BLaER1 (cell line): ENCODE data around the gene UFSP2.
A peak's percentile ranks its signal among the peaks of the same experiment; 100 is the strongest.

ENCODE experiments used
- H3K27ac ChIP-seq: shearing (Covaris generic); formaldehyde crosslinking; 2 replicates; pipeline ENCODE4 v1.8.1; 2022
- H3K27me3 ChIP-seq: shearing (Covaris generic); formaldehyde crosslinking; 2 replicates; pipeline ENCODE4 v1.8.1; 2022
- H3K36me3 ChIP-seq: shearing (Covaris generic); formaldehyde crosslinking; 2 replicates; pipeline ENCODE4 v1.8.1; 2022
- H3K4me1 ChIP-seq: shearing (Covaris generic); formaldehyde crosslinking; 2 replicates; pipeline ENCODE4 v1.8.1; 2022
- H3K4me2 ChIP-seq: shearing (Covaris generic); formaldehyde crosslinking; 2 replicates; pipeline ENCODE4 v1.8.1; 2022
- H3K4me3 ChIP-seq: shearing (Covaris generic); formaldehyde crosslinking; 2 replicates; pipeline ENCODE4 v1.8.1; 2022
- H3K9ac ChIP-seq: shearing (Covaris generic); formaldehyde crosslinking; 2 replicates; pipeline ENCODE4 v1.8.1; 2022
- H3K9me3 ChIP-seq: shearing (Covaris generic); formaldehyde crosslinking; 2 replicates; pipeline ENCODE4 v1.8.1; 2022
- H4K20me1 ChIP-seq: shearing (Covaris generic); formaldehyde crosslinking; 2 replicates; pipeline ENCODE4 v1.8.1; 2022
- Cebpa-rat ChIP-seq: shearing (Covaris generic); IDR thresholded peaks from 2 replicates; pipeline ENCODE4 v1.8.1; 2022

UFSP2 gene

GRCh38 chr4:185392156-185392555, 33.6 kb downstream of the UFSP2 start:
- Histone ChIP-seq H3K4me2 (peak overlapping the region; percentile 90; the same call in 1 of the 2 replicates), H3K9ac (no peak overlapping the region), H3K4me3 (no peak overlapping the region), H3K36me3 (no peaks in the 10 kb centered on the region; the same call in 1 of the 2 replicates), H3K27me3 (no peaks in the 10 kb centered on the region), H3K27ac (no peak overlapping the region), H3K4me1 (peaks cover 39% of the 10 kb centered on the region), H3K9me3 (no peaks in the 10 kb centered on the region), H4K20me1 (peaks cover 4% of the 10 kb centered on the region; the same call in 1 of the 2 replicates)
- TF ChIP-seq Cebpa-rat, result no peak

GRCh38 chr4:185390941-185391340, 34.8 kb downstream of the UFSP2 start:
- Histone ChIP-seq H3K9ac (no peak overlapping the region), H3K4me3 (no peak overlapping the region), H3K4me2 (no peak overlapping the region), H3K4me1 (peaks cover 34% of the 10 kb centered on the region), H3K36me3 (no peaks in the 10 kb centered on the region; the same call in 1 of the 2 replicates), H4K20me1 (no peaks in the 10 kb centered on the region), H3K27me3 (no peaks in the 10 kb centered on the region), H3K27ac (no peak overlapping the region), H3K9me3 (no peaks in the 10 kb centered on the region)
- TF ChIP-seq Cebpa-rat, result no peak

- Histone ChIP-seq H3K4me1 (peaks cover 33% of the 10 kb centered on the region), H3K27ac (no peak overlapping the region), H3K27me3 (no peaks in the 10 kb centered on the region), H3K4me2 (no peak overlapping the region), H3K9ac (no peak overlapping the region), H4K20me1 (no peaks in the 10 kb centered on the region), H3K4me3 (no peak overlapping the region), H3K36me3 (peaks cover 5% of the 10 kb centered on the region; the same call in 1 of the 2 replicates), H3K9me3 (peaks cover 12% of the 10 kb centered on the region; the same call in 1 of the 2 replicates)
- no peak for TF ChIP-seq Cebpa-rat
Observed at GRCh38 chr4:185387957-185388356, 37.8 kb downstream of the UFSP2 start.

GRCh38 chr4:185384930-185385331, 40.8 kb downstream of the UFSP2 start:
- Histone ChIP-seq H3K27me3 (no peaks in the 10 kb centered on the region), H3K4me3 (peak overlapping the region; percentile 46; the same call in 1 of the 2 replicates), H3K4me1 (peaks cover 22% of the 10 kb centered on the region), H3K36me3 (peaks cover 10% of the 10 kb centered on the region; the same call in 1 of the 2 replicates), H3K9me3 (peaks cover 22% of the 10 kb centered on the region), H4K20me1 (no peaks in the 10 kb centered on the region), H3K9ac (peak overlapping the region; percentile 57; the same call in 1 of the 2 replicates), H3K4me2 (peak overlapping the region; percentile 80), H3K27ac (peak overlapping the region; percentile 58; the same call in 1 of the 2 replicates)
- TF ChIP-seq Cebpa-rat, result no peak

- TF ChIP-seq Cebpa-rat, result no peak
- Histone ChIP-seq H3K36me3 (peaks cover 10% of the 10 kb centered on the region; the same call in 1 of the 2 replicates), H4K20me1 (no peaks in the 10 kb centered on the region), H3K9me3 (peaks cover 26% of the 10 kb centered on the region), H3K9ac (no peak overlapping the region), H3K4me1 (peaks cover 22% of the 10 kb centered on the region), H3K4me3 (no peak overlapping the region), H3K27ac (no peak overlapping the region), H3K27me3 (no peaks in the 10 kb centered on the region), H3K4me2 (peak overlapping the region; percentile 80)
Observed at GRCh38 chr4:185384061-185384460, 41.7 kb downstream of the UFSP2 start.

- H3K36me3 ChIP-seq, result peaks cover 10% of the 10 kb centered on the region; the same call in 1 of the 2 replicates
- H3K4me1 ChIP-seq, result peaks cover 22% of the 10 kb centered on the region
- H3K27me3 ChIP-seq, result no peaks in the 10 kb centered on the region
- no peak for TF ChIP-seq Cebpa-rat
- no peak overlapping the region for H3K27ac ChIP-seq
- H3K4me3 ChIP-seq, result no peak overlapping the region
- H4K20me1 ChIP-seq, result no peaks in the 10 kb centered on the region
- peak overlapping the region; percentile 80; the same call in 1 of the 2 replicates for H3K4me2 ChIP-seq
- H3K9ac ChIP-seq, result no peak overlapping the region
- H3K9me3 ChIP-seq, result peaks cover 26% of the 10 kb centered on the region
Observed at GRCh38 chr4:185383451-185383850, 42.3 kb downstream of the UFSP2 start.

- no peaks in the 10 kb centered on the region for H4K20me1 ChIP-seq
- no peaks in the 10 kb centered on the region for H3K27me3 ChIP-seq
- H3K36me3 ChIP-seq, result peaks cover 10% of the 10 kb centered on the region; the same call in 1 of the 2 replicates
- no peak overlapping the region for H3K9ac ChIP-seq
- H3K4me3 ChIP-seq, result no peak overlapping the region
- no peak overlapping the region for H3K4me2 ChIP-seq
- TF ChIP-seq Cebpa-rat, result no peak
- H3K4me1 ChIP-seq, result peaks cover 22% of the 10 kb centered on the region
- H3K9me3 ChIP-seq, result peaks cover 26% of the 10 kb centered on the region
- H3K27ac ChIP-seq, result no peak overlapping the region
Observed at GRCh38 chr4:185382754-185383153, 43.0 kb downstream of the UFSP2 start.

- Histone ChIP-seq H3K9me3 (peaks cover 26% of the 10 kb centered on the region), H3K4me2 (no peak overlapping the region), H3K36me3 (peaks cover 15% of the 10 kb centered on the region), H3K9ac (no peak overlapping the region), H3K27ac (no peak overlapping the region), H3K4me3 (no peak overlapping the region), H4K20me1 (no peaks in the 10 kb centered on the region), H3K4me1 (peaks cover 22% of the 10 kb centered on the region), H3K27me3 (no peaks in the 10 kb centered on the region)
- TF ChIP-seq Cebpa-rat, result no peak
Observed at GRCh38 chr4:185381288-185382196, 44.2 kb downstream of the UFSP2 start.

GRCh38 chr4:185380320-185380719, 45.4 kb downstream of the UFSP2 start:
- no peak overlapping the region for H3K4me3 ChIP-seq
- peaks cover 16% of the 10 kb centered on the region for H3K4me1 ChIP-seq
- peaks cover 26% of the 10 kb centered on the region for H3K9me3 ChIP-seq
- no peaks in the 10 kb centered on the region for H4K20me1 ChIP-seq
- TF ChIP-seq Cebpa-rat, result no peak
- peaks cover 15% of the 10 kb centered on the region for H3K36me3 ChIP-seq
- H3K9ac ChIP-seq, result no peak overlapping the region
- H3K27me3 ChIP-seq, result no peaks in the 10 kb centered on the region
- H3K27ac ChIP-seq, result no peak overlapping the region
- no peak overlapping the region for H3K4me2 ChIP-seq
